Endothelial cell of umbilical vein (primary cell): ENCODE data around the gene KIAA2012. TPM values are rescaled to one million over a fixed set of nuclear protein-coding genes. Genes with fewer than 3 reads are reported as not detected.

ENCODE experiments used
- BruUV-seq: library from RNA; stranded (reverse); fragments of 400-500 nt; replicated peaks from 2 replicates; lab custom pipeline; 2021; lab: Mats Ljungman, UMichigan
- CTCF ChIA-PET: fragments of 300-600, 350-600 bp; sonication (Branson Sonifier 250); formaldehyde crosslinking; loops from one replicate; lab custom pipeline; 2021; ENCODE audit warnings: antibody characterized with exemption, inconsistent platforms; lab: Charles Lee
- POLR2A ChIA-PET: fragments of 300-600, 350-600 bp; sonication (Branson Sonifier 250); formaldehyde crosslinking; loops from one replicate; lab custom pipeline; 2021; ENCODE audit warnings: antibody characterized with exemption, inconsistent platforms; lab: Charles Lee
- DNase-seq: peaks from one replicate; pipeline ENCODE4 v3.0.0-alpha.2; 2011; ENCODE audit warnings: low read depth, low spot score
- FAIRE-seq: peaks from 2 replicates; lab custom pipeline; 2011; peaks lifted over from hg19 to GRCh38; lab: Jason Lieb, UNC
- H2AFZ ChIP-seq: 2 replicates; pipeline ENCODE4 v1.6.0; 2012; ENCODE audit warnings: low read depth, low read length, control low read depth, inconsistent platforms
- H3K27ac ChIP-seq: 2 replicates; pipeline ENCODE4 v1.5.1; 2011; ENCODE audit warnings: low read depth, mild to moderate bottlenecking, control low read depth, low read length, moderate library complexity; ENCODE audit not compliant: insufficient read depth
- H3K27me3 ChIP-seq, 2 experiments: 2 replicates each; pipeline versions ENCODE4 v1.6.0 to v1.6.1; 2011; ENCODE audit warnings: low read length in 2 of 2, mixed read lengths in 1 of 2; ENCODE audit not compliant: control insufficient read depth in 2 of 2, insufficient read depth in 2 of 2
- H3K36me3 ChIP-seq, 2 experiments: 2 replicates in 1 of 2; 3 replicates in 1 of 2; pipeline ENCODE4 v1.5.1; 2011; ENCODE audit warnings: low read length in 2 of 2, mild to moderate bottlenecking in 1 of 2, moderate library complexity in 1 of 2; ENCODE audit not compliant: control insufficient read depth in 2 of 2, insufficient read depth in 2 of 2; ENCODE audit errors: extremely low read depth in 1 of 2
- H3K4me1 ChIP-seq: 3 replicates; pipeline ENCODE4 v1.5.1; 2011; ENCODE audit warnings: mild to moderate bottlenecking, low read length; ENCODE audit not compliant: control insufficient read depth, insufficient read depth; ENCODE audit errors: extremely low read depth
- H3K4me2 ChIP-seq: 2 replicates; pipeline ENCODE4 v1.6.1; 2011; ENCODE audit warnings: low read length, control low read depth, mixed read lengths; ENCODE audit not compliant: insufficient read depth
- H3K4me3 ChIP-seq, 3 experiments: fragments of 200-600 bp in 1 of 3; sonication (generic), shearing (Covaris generic) in 1 of 3; replicated peaks in 1 of 3; 2 replicates each; pipeline ENCODE4 v1.5.1; 2011 to 2016; ENCODE audit warnings: control low read depth in 3 of 3, low read length in 3 of 3, mild to moderate bottlenecking in 2 of 3, inconsistent platforms in 1 of 3, low read depth in 1 of 3, moderate library complexity in 1 of 3; ENCODE audit not compliant: insufficient read depth in 1 of 3
- H3K79me2 ChIP-seq: 2 replicates; pipeline ENCODE4 v1.6.0; 2012; ENCODE audit warnings: low read length, inconsistent platforms; ENCODE audit not compliant: control insufficient read depth, insufficient read depth
- H3K9ac ChIP-seq: replicated peaks from 2 replicates; pipeline ENCODE3; 2011; ENCODE audit warnings: low read length, control low read depth; ENCODE audit not compliant: insufficient read depth; ENCODE audit errors: extremely low read depth
- H3K9me1 ChIP-seq: replicated peaks from 3 replicates; pipeline ENCODE4 v1.6.0; 2011; ENCODE audit warnings: mild to moderate bottlenecking, low read length; ENCODE audit not compliant: control insufficient read depth, insufficient read depth; ENCODE audit errors: extremely low read depth
- H3K9me3 ChIP-seq: replicated peaks from 2 replicates; pipeline ENCODE4 v1.5.1; 2012; ENCODE audit warnings: low read length, inconsistent platforms; ENCODE audit not compliant: control insufficient read depth, insufficient read depth
- H4K20me1 ChIP-seq: replicated peaks from 2 replicates; pipeline ENCODE3; 2011; ENCODE audit warnings: mild to moderate bottlenecking, low read length; ENCODE audit not compliant: control insufficient read depth, insufficient read depth; ENCODE audit errors: extremely low read depth
- EZH2 ChIP-seq: IDR thresholded peaks from 2 replicates; pipeline ENCODE4 v1.6.1; 2012; ENCODE audit warnings: borderline replicate concordance, low read depth, mild to moderate bottlenecking, moderate library complexity, low read length, inconsistent platforms; ENCODE audit not compliant: severe bottlenecking
- FOS ChIP-seq: IDR thresholded peaks from 2 replicates; pipeline ENCODE4 v1.6.1; 2011; ENCODE audit warnings: mild to moderate bottlenecking, low read length, moderate library complexity, borderline replicate concordance; ENCODE audit not compliant: insufficient read depth
- GATA2 ChIP-seq: IDR thresholded peaks from 2 replicates; pipeline ENCODE4 v1.7.0; 2011; ENCODE audit warnings: low read depth, mild to moderate bottlenecking, moderate library complexity, mixed read lengths, low read length; ENCODE audit not compliant: insufficient read length, insufficient read depth
- JUN ChIP-seq: IDR thresholded peaks from 2 replicates; pipeline ENCODE4 v1.6.1; 2011; ENCODE audit warnings: borderline replicate concordance, low read depth; ENCODE audit not compliant: insufficient read length, insufficient read depth
- MYC ChIP-seq: IDR thresholded peaks from one replicate; pipeline ENCODE4 v1.6.1; 2011; ENCODE audit warnings: mild to moderate bottlenecking, low read depth, low read length
- POLR2A ChIP-seq: IDR thresholded peaks from 2 replicates; pipeline ENCODE4 v1.6.1; 2012; ENCODE audit warnings: low read depth, mild to moderate bottlenecking, control low read depth, low read length
- POLR2AphosphoS5 ChIP-seq: IDR thresholded peaks from 2 replicates; pipeline ENCODE4 v1.6.1; 2012; ENCODE audit warnings: low read depth, mild to moderate bottlenecking, control low read depth, low read length, moderate library complexity; ENCODE audit not compliant: insufficient read depth
- dilution Hi-C: fragments of 300-500 bp; cut with MboI; formaldehyde crosslinking; loops from one replicate; pipeline ENCODE4 v1.15.0; 2019; ENCODE audit warnings: low sequenced_read_pairs; ENCODE audit not compliant: extremely low pct_ligation_motif_present
- intact Hi-C: fragments of 100-400 bp; cut with micrococcal nuclease; formaldehyde crosslinking; loops from one replicate; pipeline ENCODE4 v1.10.0; 2022
- polyA plus RNA-seq, 4 experiments: library from polyadenylated mRNA; depleted of rRNA in 3 of 4; stranded (reverse) in 3 of 4; unstranded in 1 of 4; fragments of >200 nt; gene quantifications; 2 replicates each; pipeline versions ENCODE4 v1.2.1 to v1.2.3, GENCODE V29; 2011 to 2012; ENCODE audit warnings: missing spikeins in 1 of 4
- total RNA-seq: library from RNA; stranded (reverse); gene quantifications from 2 replicates; pipeline ENCODE4 v1.2.3, GENCODE V29; 2021
- TF ChIP-seq, protein P1 (sequence below): IDR thresholded peaks from 2 replicates; pipeline ENCODE4 v1.6.1; 2011; ENCODE audit not compliant: insufficient read depth, insufficient read length
- TF ChIP-seq, protein P2 (sequence below), 2 donors: IDR thresholded peaks; 1 replicate in 1 of 2; 2 replicates in 1 of 2; pipeline ENCODE4 v1.5.1; 2011; ENCODE audit warnings: low read length in 2 of 2, mild to moderate bottlenecking in 2 of 2, moderate library complexity in 2 of 2, control low read depth in 1 of 2, inconsistent platforms in 1 of 2, low read depth in 1 of 2; ENCODE audit not compliant: insufficient read depth in 1 of 2; ENCODE audit errors: extremely low read depth in 1 of 2

KIAA2012 gene
- total and polyA plus RNA-seq, 2 donors (not counting 3 experiments of a cell fraction or from before 2014, with no cell fraction given) = not detected

DNA sequence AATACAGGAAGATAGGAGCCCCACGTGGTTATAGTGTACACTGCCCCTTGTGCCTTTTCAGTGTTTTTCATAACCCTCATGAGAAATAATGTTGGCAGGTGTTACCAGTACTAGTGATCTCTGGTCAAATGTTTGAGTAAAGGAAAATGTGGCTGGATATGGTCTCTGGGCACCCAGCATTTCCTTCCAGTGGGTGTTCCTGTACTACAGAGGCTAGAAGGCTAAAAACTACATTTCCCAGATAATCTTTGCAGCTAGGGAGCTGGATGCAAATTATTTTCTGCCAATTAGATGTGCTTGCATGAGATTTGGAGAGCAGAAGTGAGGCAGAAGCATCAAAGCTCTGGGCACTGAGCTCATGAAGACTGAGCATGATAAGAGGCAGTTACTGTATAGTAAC, 45.1 kb downstream of the KIAA2012 start:
- BruUV-seq = no TSS peak
- Histone ChIP-seq H3K4me2 (no peak overlapping the region), H3K9me3 (no peaks in the 10 kb centered on the region), H3K27ac (no peak overlapping the region), H3K79me2 (no peaks in the 10 kb centered on the region), H3K27me3 (peaks cover 10 to 19% of the 10 kb centered on the region in 2 experiments), H3K4me3 (no peak overlapping the region), H3K9me1 (no peaks in the 10 kb centered on the region), H3K4me1 (no peaks in the 10 kb centered on the region), H2AFZ (no peak overlapping the region), H3K36me3 (no peaks in the 10 kb centered on the region), H4K20me1 (no peaks in the 10 kb centered on the region), H3K9ac (no peak overlapping the region)
- CTCF ChIA-PET = no interaction called here
- peak; percentile 17 for DNase-seq
- no peak for TF ChIP-seq FOS
- intact Hi-C loops (loop anchor here (5.0 kb wide), 1 partner anchor 321 kb away; no protein-coding TSS in a partner anchor), dilution Hi-C loops (no loop called here)
- no peak for FAIRE-seq
- POLR2A ChIA-PET = no interaction called here

DNA sequence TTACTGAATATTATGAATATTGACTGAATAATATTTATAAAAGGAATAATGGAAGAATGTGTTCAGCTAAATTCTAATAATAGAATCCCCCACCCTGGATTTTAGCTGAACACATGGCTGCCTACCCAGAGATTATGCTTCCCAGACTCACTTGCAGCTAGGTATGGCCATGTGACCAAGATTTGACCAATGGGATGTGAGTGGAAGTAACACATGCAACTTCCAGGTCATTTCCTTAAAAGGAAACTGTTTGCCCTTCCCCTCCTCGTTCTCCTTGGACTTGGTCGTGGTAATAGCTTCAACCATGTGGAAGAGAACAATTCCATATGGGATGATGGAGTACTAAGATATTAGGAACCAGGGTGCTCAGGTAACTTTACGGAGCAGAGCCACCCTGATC, 47.8 kb downstream of the KIAA2012 start:
- ChIA-PET CTCF (no interaction called here), POLR2A (no interaction called here)
- FAIRE-seq = no peak

More for the DNA sequence above, 47.8 kb downstream of the KIAA2012 start:
- Histone ChIP-seq H3K9me1 (no peaks in the 10 kb centered on the region), H3K27me3 (peaks cover 10% of the 10 kb centered on the region in 2 experiments), H3K27ac (no peak overlapping the region), H3K4me1 (no peaks in the 10 kb centered on the region), H3K9ac (no peak overlapping the region), H3K9me3 (no peaks in the 10 kb centered on the region), H3K4me3 (no peak overlapping the region), H2AFZ (no peak overlapping the region), H4K20me1 (no peaks in the 10 kb centered on the region), H3K79me2 (no peaks in the 10 kb centered on the region), H3K36me3 (no peaks in the 10 kb centered on the region), H3K4me2 (no peak overlapping the region)
- no peak for DNase-seq
- dilution Hi-C loops (no loop called here), intact Hi-C loops (no loop called here)
- no peak for TF ChIP-seq GATA2
- no peak for TF ChIP-seq FOS
- TF ChIP-seq EZH2 = no peak
- no peak for TF ChIP-seq POLR2A
- TF ChIP-seq, protein P1, sequence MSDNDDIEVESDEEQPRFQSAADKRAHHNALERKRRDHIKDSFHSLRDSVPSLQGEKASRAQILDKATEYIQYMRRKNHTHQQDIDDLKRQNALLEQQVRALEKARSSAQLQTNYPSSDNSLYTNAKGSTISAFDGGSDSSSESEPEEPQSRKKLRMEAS = no peak
- no peak for TF ChIP-seq POLR2AphosphoS5
- TF ChIP-seq MYC = no peak
- TF ChIP-seq JUN = no peak
- TF ChIP-seq, protein P2, sequence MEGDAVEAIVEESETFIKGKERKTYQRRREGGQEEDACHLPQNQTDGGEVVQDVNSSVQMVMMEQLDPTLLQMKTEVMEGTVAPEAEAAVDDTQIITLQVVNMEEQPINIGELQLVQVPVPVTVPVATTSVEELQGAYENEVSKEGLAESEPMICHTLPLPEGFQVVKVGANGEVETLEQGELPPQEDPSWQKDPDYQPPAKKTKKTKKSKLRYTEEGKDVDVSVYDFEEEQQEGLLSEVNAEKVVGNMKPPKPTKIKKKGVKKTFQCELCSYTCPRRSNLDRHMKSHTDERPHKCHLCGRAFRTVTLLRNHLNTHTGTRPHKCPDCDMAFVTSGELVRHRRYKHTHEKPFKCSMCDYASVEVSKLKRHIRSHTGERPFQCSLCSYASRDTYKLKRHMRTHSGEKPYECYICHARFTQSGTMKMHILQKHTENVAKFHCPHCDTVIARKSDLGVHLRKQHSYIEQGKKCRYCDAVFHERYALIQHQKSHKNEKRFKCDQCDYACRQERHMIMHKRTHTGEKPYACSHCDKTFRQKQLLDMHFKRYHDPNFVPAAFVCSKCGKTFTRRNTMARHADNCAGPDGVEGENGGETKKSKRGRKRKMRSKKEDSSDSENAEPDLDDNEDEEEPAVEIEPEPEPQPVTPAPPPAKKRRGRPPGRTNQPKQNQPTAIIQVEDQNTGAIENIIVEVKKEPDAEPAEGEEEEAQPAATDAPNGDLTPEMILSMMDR (IDR thresholded peaks at IDR 0.05; ENCODE audit: extremely low read depth in 1 of 2, insufficient read depth in 1 of 2, low read depth in 1 of 2, low read length in 2 of 2) = no peak
- no TSS peak for BruUV-seq
